ENCODE measurements around the gene CYB5RL. TPM values are rescaled to one million over a fixed set of nuclear protein-coding genes. Genes with fewer than 3 reads are reported as not detected.
A peak's percentile ranks its signal among the peaks of the same experiment; 100 is the strongest.

The CYB5RL gene, protein sequence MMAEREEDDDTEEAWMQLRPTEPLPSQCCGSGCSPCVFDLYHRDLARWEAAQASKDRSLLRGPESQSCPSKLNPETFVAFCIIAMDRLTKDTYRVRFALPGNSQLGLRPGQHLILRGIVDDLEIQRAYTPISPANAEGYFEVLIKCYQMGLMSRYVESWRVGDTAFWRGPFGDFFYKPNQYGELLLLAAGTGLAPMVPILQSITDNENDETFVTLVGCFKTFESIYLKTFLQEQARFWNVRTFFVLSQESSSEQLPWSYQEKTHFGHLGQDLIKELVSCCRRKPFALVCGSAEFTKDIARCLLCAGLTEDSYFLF
- 13.1 to 14.2 TPM (median 13.4 TPM) in 3 replicates for total RNA-seq (2021)
- Bru-seq, nascent RNA = percentile 64 among the genes with signal in this experiment
- long read RNA-seq, experiment 1, transcript CYB5RL-203 (7 exons, 3,339 nt) = major isoform, 7 of 41 reads
- long read RNA-seq, experiment 1, partial matches to known transcripts = 10 of 41 reads
- long read RNA-seq, experiment 1, other reads (novel, unspliced or antisense) = 20 of 41 reads
- long read RNA-seq, experiment 2, partial matches to known transcripts = 0 of 8 reads
- long read RNA-seq, experiment 2, other reads (novel, unspliced or antisense) = 7 of 8 reads
- long read RNA-seq, experiment 3, partial matches to known transcripts = 13 of 20 reads
- long read RNA-seq, experiment 3, other reads (novel, unspliced or antisense) = 7 of 20 reads

DNA sequence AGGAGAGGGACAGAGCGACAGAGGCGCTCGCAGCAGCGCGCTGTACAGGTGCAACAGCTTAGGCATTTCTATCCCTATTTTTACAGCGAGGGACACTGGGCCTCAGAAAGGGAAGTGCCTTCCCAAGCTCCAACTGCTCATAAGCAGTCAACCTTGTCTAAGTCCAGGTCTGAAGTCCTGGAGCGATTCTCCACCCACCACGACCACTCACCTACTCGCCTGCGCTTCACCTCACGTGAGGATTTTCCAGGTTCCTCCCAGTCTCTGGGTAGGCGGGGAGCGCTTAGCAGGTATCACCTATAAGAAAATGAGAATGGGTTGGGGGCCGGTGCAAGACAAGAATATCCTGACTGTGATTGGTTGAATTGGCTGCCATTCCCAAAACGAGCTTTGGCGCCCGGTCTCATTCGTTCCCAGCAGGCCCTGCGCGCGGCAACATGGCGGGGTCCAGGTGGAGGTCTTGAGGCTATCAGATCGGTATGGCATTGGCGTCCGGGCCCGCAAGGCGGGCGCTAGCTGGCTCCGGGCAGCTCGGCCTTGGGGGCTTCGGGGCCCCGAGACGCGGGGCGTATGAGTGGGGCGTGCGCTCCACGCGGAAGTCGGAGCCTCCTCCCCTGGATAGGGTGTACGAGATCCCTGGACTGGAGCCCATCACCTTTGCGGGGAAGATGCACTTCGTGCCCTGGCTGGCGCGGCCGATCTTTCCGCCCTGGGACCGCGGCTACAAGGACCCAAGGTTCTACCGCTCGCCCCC, at the start of gene CYB5RL, which contains the start of gene MRPL37:
TSS of gene CYB5RL (minus strand) at position 266 of the 754 bp plus-strand sequence. CDS start 4,414 bp downstream, outside the sequence.
TSS of gene MRPL37 (plus strand) at position 403 of the 754 bp plus-strand sequence. CDS start at position 480, 77 bp downstream.
- peak; percentile 99 for ATAC-seq
- Mint-ChIP-seq H3K4me3 (peak within 1 kb of the TSS; percentile 86), H3K9me3 (no peaks in the 10 kb centered on the region), H3K36me3 (peaks cover 10% of the 10 kb centered on the region), H3K4me1 (peaks cover 17% of the 10 kb centered on the region), H3K27me3 (ENCODE audit: low read depth) (no peaks in the 10 kb centered on the region), H3K27ac (peak within 1 kb of the TSS; percentile 39)
- POLR2A ChIA-PET = interaction anchor here (1.1 to 1.5 kb wide), 2 partner anchors 206 to 208 kb away, joined by 4 to 5 read pairs; partner anchors contain the start of gene SSBP3
- peak; percentile 93 for DNase-seq (ENCODE audit: low spot score)
- CTCF ChIA-PET = interaction anchor here (0.6 to 3.5 kb wide), 8 partner anchors 19 to 290 kb away, joined by 3 to 25 read pairs (median 4); no protein-coding TSS in a partner anchor
- no peak for TF ChIP-seq EMX1 (CRISPR knock-in tag; IDR thresholded peaks at IDR 0.05)
- no peak for TF ChIP-seq PRDM15 (CRISPR knock-in tag; IDR thresholded peaks at IDR 0.05)
- TF ChIP-seq ETV6 (CRISPR knock-in tag; IDR thresholded peaks at IDR 0.05) = no peak
- peak; percentile 9; the same call in 1 of the 2 replicates for TF ChIP-seq ZNF232 (CRISPR knock-in tag; IDR thresholded peaks at IDR 0.05)
- TF ChIP-seq FOXJ3 (CRISPR knock-in tag; IDR thresholded peaks at IDR 0.05; ENCODE audit: borderline replicate concordance) = no peak
- no peak for TF ChIP-seq ZBTB21 (CRISPR knock-in tag; IDR thresholded peaks at IDR 0.05; ENCODE audit: borderline replicate concordance)
- TF ChIP-seq ZNF416 (CRISPR knock-in tag; IDR thresholded peaks at IDR 0.05) = no peak
- no peak; the same call in 1 of the 2 replicates for TF ChIP-seq SMAD4 (CRISPR knock-in tag; IDR thresholded peaks at IDR 0.05)
- peak; percentile 76 for TF ChIP-seq USF1 (CRISPR knock-in tag; IDR thresholded peaks at IDR 0.05)
- no peak for TF ChIP-seq ZNF263 (CRISPR knock-in tag; IDR thresholded peaks at IDR 0.05; ENCODE audit: low read depth)
- TF ChIP-seq GRHL2 (CRISPR knock-in tag; IDR thresholded peaks at IDR 0.05; ENCODE audit: insufficient replicate concordance, severe bottlenecking) = no peak
- TF ChIP-seq ZNF423 (CRISPR knock-in tag; IDR thresholded peaks at IDR 0.05) = no peak
- no peak for TF ChIP-seq CREB1 (CRISPR knock-in tag; IDR thresholded peaks at IDR 0.05)
- TF ChIP-seq E2F5 (CRISPR knock-in tag; IDR thresholded peaks at IDR 0.05) = peak; percentile 71; the same call in 1 of the 2 replicates
- TF ChIP-seq NFYB (CRISPR knock-in tag; conservative IDR thresholded peaks at IDR 0.05; ENCODE audit: low read depth) = peak; percentile 80
- no peak for TF ChIP-seq PRRX2 (CRISPR knock-in tag; IDR thresholded peaks at IDR 0.05)
- no peak; the same call in 1 of the 2 replicates for TF ChIP-seq KAT7 (CRISPR knock-in tag; IDR thresholded peaks at IDR 0.05; ENCODE audit: borderline replicate concordance)
- no peak for TF ChIP-seq PREB (CRISPR knock-in tag; IDR thresholded peaks at IDR 0.05; ENCODE audit: borderline replicate concordance)
- no peak for TF ChIP-seq SMAD3 (CRISPR knock-in tag; IDR thresholded peaks at IDR 0.05; ENCODE audit: borderline replicate concordance)
- no peak for TF ChIP-seq MLX (CRISPR knock-in tag; IDR thresholded peaks at IDR 0.05)
- TF ChIP-seq USF2 (CRISPR knock-in tag; IDR thresholded peaks at IDR 0.05) = peak; percentile 77
- TF ChIP-seq SP1 (CRISPR knock-in tag; conservative IDR thresholded peaks at IDR 0.05) = peak; percentile 18; the same call in 1 of the 2 replicates
- TF ChIP-seq, protein P1, sequence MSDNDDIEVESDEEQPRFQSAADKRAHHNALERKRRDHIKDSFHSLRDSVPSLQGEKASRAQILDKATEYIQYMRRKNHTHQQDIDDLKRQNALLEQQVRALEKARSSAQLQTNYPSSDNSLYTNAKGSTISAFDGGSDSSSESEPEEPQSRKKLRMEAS (CRISPR knock-in tag; IDR thresholded peaks at IDR 0.05) = peak; percentile 69
- no peak for TF ChIP-seq JUN (CRISPR knock-in tag; IDR thresholded peaks at IDR 0.05)
- TF ChIP-seq NR2C2 (CRISPR knock-in tag; IDR thresholded peaks at IDR 0.05) = no peak

Data from WTC11 (cell line).